ENCODE measurements around the gene STBD1.
"Not testable (repeated sequence)": the region's sequence is repeated elsewhere in the genome, so short reads cannot be mapped to it uniquely, and the experiment has no call there.

Gene STBD1

DNA sequence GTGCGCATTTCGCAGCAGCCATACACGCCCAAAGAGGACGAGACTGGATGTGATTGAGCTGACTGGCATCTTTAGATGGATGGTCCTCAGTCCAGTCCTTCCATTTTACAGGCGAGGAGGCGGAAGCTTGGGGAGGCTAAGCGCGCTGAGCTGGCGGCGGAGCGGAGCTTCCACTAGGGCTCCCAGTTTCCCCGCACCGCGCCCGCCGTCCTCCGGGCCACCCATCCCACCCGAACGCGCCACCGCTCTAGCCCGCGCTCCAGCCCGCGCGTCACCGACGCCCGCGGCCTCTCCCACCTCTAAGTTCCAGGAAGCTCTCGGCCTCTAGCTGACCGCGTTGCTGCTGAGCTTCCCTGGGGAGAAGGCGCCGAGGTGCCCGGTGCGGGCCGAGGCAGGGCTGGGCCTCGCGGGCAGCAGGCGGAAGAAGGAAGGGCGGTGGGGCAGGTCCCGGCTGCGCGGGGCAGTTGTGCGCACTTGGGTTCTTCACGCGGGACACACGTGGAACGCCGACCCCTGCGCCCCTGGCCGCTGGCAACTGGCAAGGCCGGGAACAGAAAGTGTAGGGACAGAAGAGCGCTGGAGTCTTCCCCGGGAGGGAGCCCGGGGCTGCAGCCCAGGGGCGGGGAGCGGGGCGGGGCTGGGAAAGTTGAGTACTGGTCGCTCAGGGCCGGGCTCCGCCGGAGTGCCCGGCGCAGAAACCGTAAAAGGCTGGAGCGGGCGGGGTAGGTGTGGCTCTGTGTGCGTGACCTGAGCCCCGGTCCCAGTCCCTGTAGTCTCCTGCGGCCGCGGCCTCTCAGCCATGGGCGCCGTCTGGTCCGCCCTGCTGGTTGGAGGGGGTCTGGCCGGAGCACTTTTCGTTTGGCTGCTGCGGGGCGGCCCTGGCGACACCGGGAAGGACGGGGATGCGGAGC is at the start of gene STBD1:
Gene STBD1 (plus strand): TSS at position 763 of the 911 bp plus-strand sequence. CDS start 37 bp downstream, at position 800.
- in situ Hi-C loops (cut with MboI; ENCODE audit: low sequenced_read_pairs), result no loop called here

- in situ Hi-C loops (cut with MboI; ENCODE audit: low sequenced_read_pairs), result no loop called here
These were observed 49.6 kb upstream of the STBD1 start for GRCh38 chr4:76256968-76257367.

DNA sequence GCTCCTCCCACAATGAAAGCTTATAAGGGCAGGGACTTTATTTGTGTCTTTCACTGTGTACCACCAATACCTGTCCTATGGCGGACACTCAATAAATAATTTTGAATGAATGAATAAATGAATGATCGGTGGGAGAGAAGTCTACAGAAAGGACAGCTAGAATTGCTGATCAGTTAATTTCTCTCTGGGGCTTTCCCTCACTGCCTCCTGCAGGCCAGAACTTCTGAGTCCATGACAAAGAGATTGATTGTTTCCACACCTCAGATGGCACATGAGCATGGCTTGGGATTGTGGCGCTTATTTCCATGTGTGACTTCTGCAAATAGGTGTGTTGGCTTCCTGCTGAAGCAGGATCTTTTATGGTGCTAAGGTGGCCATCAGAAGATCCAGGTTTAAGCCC is 48.7 kb upstream of the STBD1 start:
- in situ Hi-C loops (cut with MboI; ENCODE audit: low sequenced_read_pairs), result no loop called here

DNA sequence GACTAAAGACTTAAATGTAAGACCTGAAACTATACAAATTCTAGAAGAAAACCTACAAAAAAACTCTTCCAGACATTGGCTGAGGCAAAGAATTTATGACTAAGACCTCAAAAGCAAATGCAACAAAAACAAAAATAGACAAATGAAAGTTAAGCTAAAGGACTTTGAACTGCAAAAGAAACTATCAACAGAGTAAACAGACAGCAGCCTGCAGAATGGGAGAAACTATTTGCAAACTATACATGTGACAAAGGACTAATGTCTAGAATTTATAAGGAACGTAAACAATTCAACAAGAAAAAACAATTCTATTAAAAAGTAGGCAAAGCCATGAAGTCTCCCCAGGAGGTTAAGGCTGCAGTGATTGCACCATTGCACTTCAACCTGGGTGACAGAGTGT is 46.0 kb upstream of the STBD1 start:
- in situ Hi-C loops (cut with MboI; ENCODE audit: low sequenced_read_pairs), result no loop called here

- in situ Hi-C loops (cut with MboI; ENCODE audit: low sequenced_read_pairs), result no loop called here
These were observed 40.8 kb upstream of the STBD1 start for GRCh38 chr4:76265631-76266218.

- in situ Hi-C loops (cut with MboI; ENCODE audit: low sequenced_read_pairs), result no loop called here
These were observed 39.9 kb upstream of the STBD1 start for GRCh38 chr4:76266627-76267026.

GRCh38 chr4:76267811-76268210 is 38.7 kb upstream of the STBD1 start:
- in situ Hi-C loops (cut with MboI; ENCODE audit: low sequenced_read_pairs), result no loop called here

- in situ Hi-C loops (cut with MboI; ENCODE audit: low sequenced_read_pairs), result no loop called here
These were observed 36.0 kb upstream of the STBD1 start for GRCh38 chr4:76270244-76271175.

GRCh38 chr4:76271248-76271647 is 35.3 kb upstream of the STBD1 start:
- in situ Hi-C loops (cut with MboI; ENCODE audit: low sequenced_read_pairs), result no loop called here

DNA sequence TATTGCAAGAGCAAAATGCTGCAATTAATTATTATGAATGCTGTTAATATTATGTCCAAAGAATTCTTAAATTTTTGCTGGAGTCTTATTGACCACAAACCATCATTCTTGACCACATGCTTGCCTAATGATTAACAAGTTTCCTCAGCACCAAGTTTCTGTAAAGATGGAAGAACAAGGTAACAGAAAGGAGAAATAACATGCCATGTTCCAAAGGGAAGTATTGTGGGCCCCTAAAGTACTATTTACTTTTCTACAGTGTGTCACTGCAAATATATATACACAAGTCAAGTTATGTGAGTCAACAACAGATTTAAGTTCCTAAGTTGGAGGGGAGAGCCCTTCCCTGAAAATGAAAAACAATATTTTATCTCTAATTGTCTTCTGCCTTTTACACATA is 34.5 kb upstream of the STBD1 start:
- in situ Hi-C loops (cut with MboI; ENCODE audit: low sequenced_read_pairs), result no loop called here

DNA sequence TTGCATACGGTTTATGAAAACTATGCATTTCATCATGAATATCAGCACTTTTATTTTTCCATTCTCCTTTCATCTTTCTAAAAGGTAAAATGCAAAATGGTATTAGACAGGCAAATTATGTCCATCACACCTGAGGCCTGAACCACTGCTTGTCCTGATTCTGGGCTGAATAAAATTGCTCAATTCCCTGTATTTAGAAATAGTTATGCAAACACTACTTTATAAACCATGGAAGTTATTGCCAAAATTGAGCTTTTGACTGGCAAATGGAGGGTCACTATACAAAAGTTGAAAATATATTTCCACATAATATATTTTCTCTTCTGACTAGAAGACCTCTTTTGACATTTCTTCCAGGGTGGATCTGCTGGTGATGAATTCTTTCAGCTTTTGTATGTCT is 34.0 kb upstream of the STBD1 start:
- in situ Hi-C loops (cut with MboI; ENCODE audit: low sequenced_read_pairs), result no loop called here

- in situ Hi-C loops (cut with MboI; ENCODE audit: low sequenced_read_pairs), result no loop called here
These were observed 33.5 kb upstream of the STBD1 start for GRCh38 chr4:76272999-76273398.

DNA sequence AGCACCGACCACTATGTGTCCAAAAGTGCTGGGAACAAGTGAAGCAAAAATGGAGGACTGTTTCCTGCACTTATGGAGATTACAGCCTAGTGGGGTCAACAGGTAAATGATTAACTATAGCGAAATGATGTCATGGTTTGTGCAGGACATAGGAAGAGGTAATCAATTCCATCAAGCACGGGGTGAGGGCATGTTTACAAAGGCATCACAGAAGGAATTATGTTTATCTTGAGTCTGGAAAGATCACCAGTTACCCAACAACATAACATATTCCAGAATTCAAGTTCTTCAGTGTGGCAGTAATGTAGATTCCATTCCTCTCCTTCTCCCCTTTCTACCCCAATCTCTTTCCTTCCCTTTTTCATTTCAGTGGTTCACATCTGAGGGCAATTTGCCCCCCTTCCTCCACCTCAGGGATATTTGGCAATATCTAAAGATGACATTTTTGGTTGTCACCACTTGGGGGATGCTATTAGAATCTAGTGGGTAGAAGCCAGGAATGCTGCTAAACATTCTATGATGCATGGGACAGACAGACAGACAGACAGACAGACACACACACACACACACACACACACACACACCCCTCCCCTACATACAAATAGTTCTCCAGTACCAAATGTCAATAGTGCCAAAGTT is 30.9 kb upstream of the STBD1 start:
- in situ Hi-C loops (cut with MboI; ENCODE audit: low sequenced_read_pairs), result no loop called here

DNA sequence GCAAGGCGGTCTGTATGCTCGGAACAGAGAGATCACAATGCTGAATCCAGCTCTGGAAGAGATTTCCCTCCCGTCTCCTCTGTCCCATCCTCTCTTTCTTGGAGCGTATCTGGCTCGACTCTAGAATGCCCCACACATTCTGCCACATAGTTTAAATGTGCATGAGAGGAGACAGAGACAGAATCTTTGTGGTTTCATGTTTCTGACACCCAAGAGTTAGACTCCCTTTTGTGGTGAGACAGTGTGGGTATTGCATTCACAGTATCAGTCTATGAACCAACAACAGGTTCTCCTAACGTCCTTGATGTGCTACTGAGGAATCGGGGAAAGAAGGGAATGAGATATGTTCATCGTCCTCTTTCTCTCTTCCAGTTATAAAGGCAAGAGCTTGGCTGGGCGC is 29.7 kb upstream of the STBD1 start:
- in situ Hi-C loops (cut with MboI; ENCODE audit: low sequenced_read_pairs), result no loop called here

GRCh38 chr4:76277667-76278066 is 28.9 kb upstream of the STBD1 start:
- in situ Hi-C loops (cut with MboI; ENCODE audit: low sequenced_read_pairs), result no loop called here

DNA sequence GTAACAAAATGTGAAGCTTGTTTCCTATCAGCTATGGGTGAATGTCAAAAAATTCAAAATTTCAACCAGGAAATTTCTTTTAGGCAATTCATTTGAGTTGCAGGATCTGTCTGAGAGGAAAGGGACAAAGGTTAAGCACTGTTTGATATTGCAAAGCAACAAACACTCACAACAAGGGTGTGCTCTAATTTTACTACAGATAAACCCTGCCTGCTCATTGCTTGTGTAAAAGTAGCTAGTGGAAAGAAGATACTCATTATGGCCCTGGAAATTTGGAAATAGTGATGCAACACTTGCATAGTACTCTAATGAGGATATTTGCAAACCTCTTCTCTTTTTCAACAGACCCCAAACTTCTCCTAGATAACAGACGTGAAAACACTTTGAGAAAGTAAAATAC is 27.9 kb upstream of the STBD1 start:
- in situ Hi-C loops (cut with MboI; ENCODE audit: low sequenced_read_pairs), result no loop called here

DNA sequence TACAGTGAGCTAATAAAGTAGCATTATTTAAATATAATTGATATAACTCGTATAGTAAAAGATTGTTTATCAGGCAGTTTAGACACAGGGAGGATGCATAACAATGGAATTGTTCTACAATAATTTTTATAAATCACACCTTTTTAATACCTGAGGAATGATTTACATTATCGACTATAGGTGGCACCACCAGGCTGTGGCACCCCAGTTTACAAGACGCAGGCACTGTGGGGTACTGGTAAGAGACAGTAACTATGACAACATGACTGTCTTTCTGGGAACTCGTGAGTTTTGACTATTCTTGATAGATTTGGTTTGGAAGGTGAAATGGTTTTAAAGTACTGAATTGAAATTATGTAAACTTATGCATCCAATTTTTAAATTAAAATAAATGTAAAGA is 27.1 kb upstream of the STBD1 start:
- in situ Hi-C loops (cut with MboI; ENCODE audit: low sequenced_read_pairs), result no loop called here

- in situ Hi-C loops (cut with MboI; ENCODE audit: low sequenced_read_pairs), result no loop called here
These were observed 25.8 kb upstream of the STBD1 start for GRCh38 chr4:76280488-76281441.

- in situ Hi-C loops (cut with MboI; ENCODE audit: low sequenced_read_pairs), result not testable (repeated sequence)
These were observed 24.9 kb upstream of the STBD1 start for GRCh38 chr4:76281594-76281993.

Data from hTERT RPE-1 (cell line).